OCI-LY1 (cell line): ENCODE measurements around the gene CCND3.
A peak's percentile ranks its signal among the peaks of the same experiment; 100 is the strongest.

Experiments used
- H2AFZ ChIP-seq: fragments of 200-600 bp; sonication (generic), shearing (Covaris generic); 2 replicates; pipeline ENCODE4 v1.6.0; 2014; ENCODE audit warnings: antibody characterized with exemption, mild to moderate bottlenecking, low read length
- H3F3A ChIP-seq: fragments of 200-600 bp; sonication (generic), shearing (Covaris generic); 2 replicates; pipeline ENCODE4 v1.6.0; 2014; ENCODE audit warnings: mild to moderate bottlenecking, antibody characterized with exemption, low read length, moderate library complexity; ENCODE audit not compliant: insufficient read depth
- H3K27ac ChIP-seq: fragments of 200-600 bp; sonication (generic); 2 replicates; pipeline ENCODE4 v1.5.1; 2014; ENCODE audit warnings: low read length, mixed run types, mild to moderate bottlenecking, low read depth; ENCODE audit not compliant: poor library complexity, severe bottlenecking
- H3K27me3 ChIP-seq: fragments of 200-600 bp; sonication (generic); 2 replicates; pipeline ENCODE4 v1.6.0; 2014; ENCODE audit warnings: antibody characterized with exemption, mild to moderate bottlenecking, low read length, moderate library complexity; ENCODE audit not compliant: insufficient read depth
- H3K36me3 ChIP-seq: fragments of 200-600 bp; sonication (generic); 2 replicates; pipeline ENCODE4 v1.6.1; 2014; ENCODE audit warnings: mild to moderate bottlenecking, antibody characterized with exemption, low read length, moderate library complexity, mixed read lengths; ENCODE audit not compliant: insufficient read depth
- H3K4me1 ChIP-seq: fragments of 200-600 bp; sonication (generic); 2 replicates; pipeline ENCODE4 v1.5.1; 2014; ENCODE audit warnings: mild to moderate bottlenecking, low read length, moderate library complexity; ENCODE audit not compliant: insufficient read depth, severe bottlenecking
- H3K4me2 ChIP-seq: fragments of 200-600 bp; sonication (generic), shearing (Covaris generic); 2 replicates; pipeline ENCODE4 v1.6.1; 2014; ENCODE audit warnings: low read length
- H3K4me3 ChIP-seq: fragments of 200-600 bp; sonication (generic); 2 replicates; pipeline ENCODE4 v1.5.1; 2014; ENCODE audit warnings: low read length, low read depth, mild to moderate bottlenecking, mixed read lengths; ENCODE audit not compliant: poor library complexity, severe bottlenecking
- H3K79me2 ChIP-seq: fragments of 200-600 bp; shearing (Covaris generic); 2 replicates; pipeline ENCODE4 v1.6.1; 2016; ENCODE audit warnings: mixed run types, low read length, mixed read lengths; ENCODE audit not compliant: insufficient read depth
- H3K9ac ChIP-seq: fragments of 200-600 bp; sonication (generic), shearing (Covaris generic); 2 replicates; pipeline ENCODE4 v1.6.1; 2014; ENCODE audit warnings: mild to moderate bottlenecking, low read length, mixed read lengths
- H3K9me2 ChIP-seq: fragments of 200-600 bp; sonication (generic), shearing (Covaris generic); 2 replicates; pipeline ENCODE4 v1.6.1; 2014; ENCODE audit warnings: low read depth, mild to moderate bottlenecking, low read length, mixed read lengths
- H3K9me3 ChIP-seq: fragments of 200-600 bp; shearing (Covaris generic); 2 replicates; pipeline ENCODE4 v1.6.1; 2014; ENCODE audit warnings: low read length, mixed read lengths
- H4K20me1 ChIP-seq: fragments of 200-600 bp; sonication (generic), shearing (Covaris generic); 2 replicates; pipeline ENCODE4 v1.6.0; 2016; ENCODE audit warnings: mild to moderate bottlenecking, low read length; ENCODE audit not compliant: insufficient read depth
- CTCF ChIP-seq: fragments of 200-600 bp; sonication (generic), shearing (Covaris generic); IDR thresholded peaks from 2 replicates; pipeline ENCODE4 v1.5.1; 2017; ENCODE audit warnings: mild to moderate bottlenecking, antibody characterized with exemption, low read length, moderate library complexity, mixed read lengths
- EZH2 ChIP-seq: fragments of 200-600 bp; sonication (generic), shearing (Covaris generic); IDR thresholded peaks from 2 replicates; pipeline ENCODE4 v1.8.0; 2017; ENCODE audit warnings: borderline replicate concordance, mixed run types, mild to moderate bottlenecking, antibody characterized with exemption, low read length, moderate library complexity, mixed read lengths

The CCND3 gene

GRCh38 chr6:41939176-41939847 is 2.3 kb downstream of the CCND3 start:
- H3K4me3 ChIP-seq = peak overlapping the region; percentile 93
- no peaks in the 10 kb centered on the region for H4K20me1 ChIP-seq
- no peaks in the 10 kb centered on the region for H3F3A ChIP-seq
- peaks cover 30% of the 10 kb centered on the region; the same call in 1 of the 2 replicates for H3K36me3 ChIP-seq
- H2AFZ ChIP-seq = no peak overlapping the region
- TF ChIP-seq EZH2 (no peak), CTCF (no peak)
- no peaks in the 10 kb centered on the region for H3K79me2 ChIP-seq
- H3K9ac ChIP-seq = no peak overlapping the region
- H3K27ac ChIP-seq = no peak overlapping the region
- H3K4me1 ChIP-seq = peaks cover 39% of the 10 kb centered on the region
- no peaks in the 10 kb centered on the region for H3K9me2 ChIP-seq
- H3K27me3 ChIP-seq = no peaks in the 10 kb centered on the region
- no peaks in the 10 kb centered on the region for H3K9me3 ChIP-seq
- H3K4me2 ChIP-seq = peak overlapping the region; percentile 93

GRCh38 chr6:41938590-41939175 is 2.9 kb downstream of the CCND3 start:
- H3K27ac ChIP-seq = peak overlapping the region; percentile 18
- H3F3A ChIP-seq = no peaks in the 10 kb centered on the region; the same call in 1 of the 2 replicates
- H3K9me2 ChIP-seq = no peaks in the 10 kb centered on the region
- H3K27me3 ChIP-seq = no peaks in the 10 kb centered on the region
- H3K9me3 ChIP-seq = no peaks in the 10 kb centered on the region
- H3K4me1 ChIP-seq = peaks cover 39% of the 10 kb centered on the region
- H3K9ac ChIP-seq = no peak overlapping the region
- H4K20me1 ChIP-seq = no peaks in the 10 kb centered on the region
- H3K4me2 ChIP-seq = no peak overlapping the region
- H3K79me2 ChIP-seq = no peaks in the 10 kb centered on the region
- peaks cover 36% of the 10 kb centered on the region; the same call in 1 of the 2 replicates for H3K36me3 ChIP-seq
- no peak overlapping the region for H2AFZ ChIP-seq
- TF ChIP-seq EZH2 (no peak), CTCF (no peak)
- H3K4me3 ChIP-seq = no peak overlapping the region

- no peaks in the 10 kb centered on the region for H3K9me2 ChIP-seq
- no peak overlapping the region for H3K9ac ChIP-seq
- H3K9me3 ChIP-seq = no peaks in the 10 kb centered on the region
- no peak overlapping the region for H3K4me2 ChIP-seq
- no peak overlapping the region for H2AFZ ChIP-seq
- no peak for TF ChIP-seq CTCF
- no peak for TF ChIP-seq EZH2
- no peaks in the 10 kb centered on the region for H4K20me1 ChIP-seq
- H3F3A ChIP-seq = no peaks in the 10 kb centered on the region; the same call in 1 of the 2 replicates
- H3K79me2 ChIP-seq = no peaks in the 10 kb centered on the region
- H3K4me1 ChIP-seq = peaks cover 39% of the 10 kb centered on the region
- H3K4me3 ChIP-seq = no peak overlapping the region
- peaks cover 43% of the 10 kb centered on the region for H3K36me3 ChIP-seq
- H3K27me3 ChIP-seq = no peaks in the 10 kb centered on the region
- H3K27ac ChIP-seq = peak overlapping the region; percentile 18
Measured at GRCh38 chr6:41937861-41938574, 3.6 kb downstream of the CCND3 start.
